Esophagus squamous epithelium (tissue), 4 donors: ENCODE measurements around the gene RHOD.

Experiments
- POLR2A ChIP-seq, 4 donors: fragments of 450-650 bp; IDR thresholded peaks; one replicate each; pipeline ENCODE4 v1.6.1; 2017; ENCODE audit warnings: antibody characterized with exemption in 4 of 4, mild to moderate bottlenecking in 4 of 4, moderate library complexity in 3 of 4
- TF ChIP-seq, protein P1 (sequence below), 6 experiments: fragments of 450-650 bp in 4 of 6; fragments of 200-600 bp in 2 of 6; sonication (generic) in 2 of 6; IDR thresholded peaks; one replicate each; pipeline ENCODE4 v1.5.1; 2016 to 2019; ENCODE audit warnings: antibody characterized with exemption in 6 of 6, mild to moderate bottlenecking in 4 of 6, moderate library complexity in 4 of 6

DNA sequence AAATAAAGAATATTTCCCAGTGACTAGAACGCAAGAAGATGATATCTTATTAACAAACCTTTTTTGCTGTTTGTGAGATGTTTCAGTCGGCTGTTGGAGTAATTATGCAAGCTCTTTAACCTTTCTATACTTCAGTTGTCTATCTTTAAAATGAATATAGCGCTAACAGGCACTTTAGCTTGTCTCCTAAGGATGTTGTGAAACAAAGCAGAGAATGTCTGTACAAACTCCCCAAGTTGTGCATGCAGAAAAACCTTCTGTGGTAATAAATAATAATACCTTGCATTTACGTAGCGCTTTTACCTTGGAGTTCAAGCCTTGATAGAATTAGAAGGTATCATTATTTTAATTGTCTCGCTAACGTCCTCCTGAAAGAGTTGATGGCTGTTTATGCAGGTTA, 60.5 kb downstream of the RHOD start:
- TF ChIP-seq, protein P1, sequence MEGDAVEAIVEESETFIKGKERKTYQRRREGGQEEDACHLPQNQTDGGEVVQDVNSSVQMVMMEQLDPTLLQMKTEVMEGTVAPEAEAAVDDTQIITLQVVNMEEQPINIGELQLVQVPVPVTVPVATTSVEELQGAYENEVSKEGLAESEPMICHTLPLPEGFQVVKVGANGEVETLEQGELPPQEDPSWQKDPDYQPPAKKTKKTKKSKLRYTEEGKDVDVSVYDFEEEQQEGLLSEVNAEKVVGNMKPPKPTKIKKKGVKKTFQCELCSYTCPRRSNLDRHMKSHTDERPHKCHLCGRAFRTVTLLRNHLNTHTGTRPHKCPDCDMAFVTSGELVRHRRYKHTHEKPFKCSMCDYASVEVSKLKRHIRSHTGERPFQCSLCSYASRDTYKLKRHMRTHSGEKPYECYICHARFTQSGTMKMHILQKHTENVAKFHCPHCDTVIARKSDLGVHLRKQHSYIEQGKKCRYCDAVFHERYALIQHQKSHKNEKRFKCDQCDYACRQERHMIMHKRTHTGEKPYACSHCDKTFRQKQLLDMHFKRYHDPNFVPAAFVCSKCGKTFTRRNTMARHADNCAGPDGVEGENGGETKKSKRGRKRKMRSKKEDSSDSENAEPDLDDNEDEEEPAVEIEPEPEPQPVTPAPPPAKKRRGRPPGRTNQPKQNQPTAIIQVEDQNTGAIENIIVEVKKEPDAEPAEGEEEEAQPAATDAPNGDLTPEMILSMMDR (IDR thresholded peaks at IDR 0.05), result no peak
- no peak for TF ChIP-seq POLR2A (IDR thresholded peaks at IDR 0.05)
